HepG2 (cell line): ENCODE results near the gene OPRL1. TPM values are rescaled to one million over a fixed set of nuclear protein-coding genes. Genes with fewer than 3 reads are reported as not detected.

Source experiments
- CENPT ChIP-seq: sonication (generic); formaldehyde crosslinking; IDR thresholded peaks from 2 replicates; pipeline ENCODE4 v1.8.0; 2022; ENCODE audit warnings: low read depth, mild to moderate bottlenecking, moderate library complexity, missing genetic modification reagents
- ERF ChIP-seq: IDR thresholded peaks from 2 replicates; pipeline ENCODE4 v1.6.1; 2018; ENCODE audit warnings: missing biosample characterization, missing genetic modification reagents
- FOSL1 ChIP-seq: sonication (generic); formaldehyde crosslinking; IDR thresholded peaks from 2 replicates; pipeline ENCODE4 v1.9.0; 2021; ENCODE audit warnings: missing genetic modification reagents, borderline replicate concordance
- HINFP ChIP-seq: sonication (generic); formaldehyde crosslinking; IDR thresholded peaks from 2 replicates; pipeline ENCODE4 v1.4.0; 2020; ENCODE audit warnings: low read depth, mild to moderate bottlenecking, missing genetic modification reagents
- MED1 ChIP-seq: sonication (generic); formaldehyde crosslinking; IDR thresholded peaks from 2 replicates; pipeline ENCODE4 v1.4.0; 2020; ENCODE audit warnings: missing genetic modification reagents
- MYC ChIP-seq: sonication (generic); formaldehyde crosslinking; IDR thresholded peaks from 2 replicates; pipeline ENCODE4 v1.9.0; 2021; ENCODE audit warnings: missing genetic modification reagents, borderline replicate concordance
- MZF1 ChIP-seq: sonication (generic); formaldehyde crosslinking; IDR thresholded peaks from 2 replicates; pipeline ENCODE4 v1.8.1; 2023; ENCODE audit warnings: mild to moderate bottlenecking, missing genetic modification reagents, borderline replicate concordance
- PHF8 ChIP-seq: sonication (generic); formaldehyde crosslinking; IDR thresholded peaks from 2 replicates; pipeline ENCODE4 v1.5.0; 2020; ENCODE audit warnings: missing genetic modification reagents
- POGK ChIP-seq: sonication (generic); formaldehyde crosslinking; conservative IDR thresholded peaks from 2 replicates; pipeline ENCODE4 v1.8.0; 2022; ENCODE audit warnings: mild to moderate bottlenecking, moderate library complexity, missing genetic modification reagents
- RBM39 ChIP-seq: fragments of 200-400 bp; formaldehyde crosslinking; IDR thresholded peaks from one replicate; pipeline ENCODE4 v1.6.1; 2018; ENCODE audit warnings: antibody characterized with exemption, mild to moderate bottlenecking, low read depth, low read length; ENCODE audit not compliant: poor library complexity, severe bottlenecking
- THRA ChIP-seq: sonication (generic); formaldehyde crosslinking; IDR thresholded peaks from 2 replicates; pipeline ENCODE4 v1.4.0; 2020; ENCODE audit warnings: missing genetic modification reagents, borderline replicate concordance
- THYN1 ChIP-seq: sonication (generic); formaldehyde crosslinking; IDR thresholded peaks from 2 replicates; pipeline ENCODE4 v1.8.1; 2023; ENCODE audit warnings: low read depth, mild to moderate bottlenecking, moderate library complexity, missing genetic modification reagents, borderline replicate concordance
- ZFY ChIP-seq: sonication (generic); formaldehyde crosslinking; IDR thresholded peaks from 2 replicates; pipeline ENCODE4 v1.4.0; 2020; ENCODE audit warnings: missing genetic modification reagents
- ZHX1 ChIP-seq: sonication (generic); formaldehyde crosslinking; IDR thresholded peaks from 2 replicates; pipeline ENCODE4 v1.8.1; 2022; ENCODE audit warnings: low read depth, mild to moderate bottlenecking, missing genetic modification reagents
- ZNF180 ChIP-seq: sonication (generic); formaldehyde crosslinking; IDR thresholded peaks from 2 replicates; pipeline ENCODE4 v1.4.0; 2020; ENCODE audit warnings: low read depth, missing genetic modification reagents, borderline replicate concordance
- ZNF331 ChIP-seq: sonication (generic); formaldehyde crosslinking; IDR thresholded peaks from 2 replicates; pipeline ENCODE4 v1.4.0; 2020; ENCODE audit warnings: missing genetic modification reagents
- ZNF703 ChIP-seq: sonication (generic); formaldehyde crosslinking; IDR thresholded peaks from 2 replicates; pipeline ENCODE4 v1.5.1; 2020; ENCODE audit warnings: missing genetic modification reagents, mild to moderate bottlenecking, moderate library complexity, borderline replicate concordance
- polyA plus RNA-seq, 8 experiments: library from polyadenylated mRNA; depleted of rRNA in 3 of 8; stranded (reverse) in 7 of 8; unstranded in 1 of 8; fragments of >200 nt; fragmentation: Illumina TruSeq in 4 of 8; extraction: Trizol in 4 of 8; gene quantifications; 2 replicates each; pipeline versions ENCODE4 v1.2.1 to v1.2.3, GENCODE V29; 2011 to 2016; ENCODE audit warnings: low read depth in 4 of 8, missing spikeins in 1 of 8, mixed read lengths in 1 of 8; ENCODE audit not compliant: insufficient read depth in 1 of 8
- total RNA-seq, 5 experiments: library from RNA; depleted of rRNA; stranded (reverse); fragments of >200 nt; fragmentation: Illumina TruSeq; extraction: Trizol; gene quantifications; 2 replicates each; pipeline ENCODE4 v1.2.3, GENCODE V29; 2016; ENCODE audit warnings: low read depth in 1 of 5

Gene OPRL1
- total and polyA plus RNA-seq, 2 of the 13 experiments (the other 11 are each of a cell fraction or from before 2014, with no cell fraction given), result 0.35 to 0.71 TPM

GRCh38 chr20:64056889-64057627, 22.8 kb upstream of the OPRL1 start (continued):
- TF ChIP-seq POGK (CRISPR knock-in tag) (no peak), RBM39 (no peak), MZF1 (CRISPR knock-in tag) (0 out of 2 replicates have a peak, but pooled peaks have one; percentile 6), ZNF703 (peak; percentile 60; the same call in 1 of the 2 replicates), THRA (CRISPR knock-in tag) (0 out of 2 replicates have a peak, but pooled peaks have one; percentile 14), MED1 (CRISPR knock-in tag) (0 out of 2 replicates have a peak, but pooled peaks have one; percentile 17), ZHX1 (CRISPR knock-in tag) (peak; percentile 57; the same call in 1 of the 2 replicates), ERF (CRISPR knock-in tag) (no peak; the same call in 1 of the 2 replicates), ZFY (peak; percentile 78), HINFP (CRISPR knock-in tag) (peak; percentile 80; the same call in 1 of the 2 replicates), FOSL1 (no peak), ZNF180 (CRISPR knock-in tag) (no peak), THYN1 (CRISPR knock-in tag) (no peak), CENPT (CRISPR knock-in tag) (no peak; the same call in 1 of the 2 replicates), MYC (CRISPR knock-in tag) (0 out of 2 replicates have a peak, but pooled peaks have one; percentile 23), PHF8 (peak; percentile 56), ZNF331 (peak; percentile 8; the same call in 1 of the 2 replicates)
